IMR-90 (cell line): ENCODE data around the gene SERPINA9. TPM values are rescaled to one million over a fixed set of nuclear protein-coding genes. Genes with fewer than 3 reads are reported as not detected.

Experiments
- ATAC-seq: fragments of 200-7000 bp; cut with Tn5 transposase; 2 replicates; pipeline ENCODE4 v1.9.1; 2020; ENCODE audit warnings: low read depth, mild to moderate bottlenecking, moderate library complexity
- BruUV-seq: library from RNA; stranded (reverse); fragments of 400-500 nt; replicated peaks from 2 replicates; lab custom pipeline; 2021; lab: Mats Ljungman, UMichigan
- CTCF ChIA-PET: fragments of 300-600 bp; formaldehyde crosslinking; extraction: SDS; loops from one replicate; lab custom pipeline; 2021; ENCODE audit warnings: antibody characterized with exemption; lab: Yijun Ruan, JAX
- POLR2A ChIA-PET: fragments of 300-600 bp; sonication (Branson Sonifier 250); formaldehyde crosslinking; loops from one replicate; lab custom pipeline; 2022; ENCODE audit warnings: antibody characterized with exemption; ENCODE audit not compliant: unreplicated experiment; lab: Charles Lee
- DNase-seq: peaks from one replicate; pipeline ENCODE4 v3.0.0; 2013
- H2AFZ ChIP-seq: replicated peaks from 2 replicates; pipeline ENCODE3; 2013; ENCODE audit warnings: low read length, mild to moderate bottlenecking; ENCODE audit not compliant: poor library complexity
- H2AK5ac ChIP-seq: 2 replicates; pipeline ENCODE4 v1.6.1; 2013; ENCODE audit warnings: low read depth, low read length, inconsistent platforms
- H2AK9ac ChIP-seq: replicated peaks from 2 replicates; pipeline ENCODE3; 2013; ENCODE audit warnings: mild to moderate bottlenecking, low read depth, low read length, moderate library complexity; ENCODE audit not compliant: poor library complexity
- H2BK120ac ChIP-seq: 2 replicates; pipeline ENCODE4 v1.6.1; 2013; ENCODE audit warnings: low read depth, low read length, inconsistent platforms
- H2BK15ac ChIP-seq: 3 replicates; pipeline ENCODE4 v1.6.1; 2013; ENCODE audit warnings: low read depth, low read length, inconsistent platforms
- H2BK20ac ChIP-seq: 2 replicates; pipeline ENCODE4 v1.6.1; 2013; ENCODE audit warnings: low read depth, mild to moderate bottlenecking, inconsistent platforms, low read length, moderate library complexity
- H2BK5ac ChIP-seq: 2 replicates; pipeline ENCODE4 v1.6.1; 2013; ENCODE audit warnings: mild to moderate bottlenecking, low read depth, low read length, inconsistent platforms; ENCODE audit not compliant: poor library complexity, severe bottlenecking
- H3K14ac ChIP-seq: replicated peaks from 2 replicates; pipeline ENCODE4 v1.6.1; 2013; ENCODE audit warnings: low read depth, low read length, inconsistent platforms
- H3K18ac ChIP-seq: 2 replicates; pipeline ENCODE4 v1.6.1; 2013; ENCODE audit warnings: low read depth, low read length, control low read depth
- H3K23ac ChIP-seq: 2 replicates; pipeline ENCODE4 v1.6.1; 2013; ENCODE audit warnings: low read depth, low read length, inconsistent platforms
- H3K27ac ChIP-seq: 2 replicates; pipeline ENCODE4 v1.5.1; 2013; ENCODE audit warnings: mild to moderate bottlenecking, control low read depth, low read length; ENCODE audit not compliant: insufficient read depth
- H3K27me3 ChIP-seq: 2 replicates; pipeline ENCODE4 v1.6.1; 2013; ENCODE audit warnings: low read length; ENCODE audit not compliant: control insufficient read depth, insufficient read depth
- H3K36me3 ChIP-seq: 2 replicates; pipeline ENCODE4 v1.6.1; 2013; ENCODE audit warnings: low read length, mixed read lengths; ENCODE audit not compliant: control insufficient read depth, insufficient read depth
- H3K4ac ChIP-seq: 2 replicates; pipeline ENCODE4 v1.6.1; 2013; ENCODE audit warnings: low read depth, low read length, inconsistent platforms
- H3K4me1 ChIP-seq: 2 replicates; pipeline ENCODE4 v1.6.1; 2013; ENCODE audit warnings: low read length, mixed read lengths; ENCODE audit not compliant: control insufficient read depth, insufficient read depth
- H3K4me2 ChIP-seq: 2 replicates; pipeline ENCODE4 v1.6.1; 2013; ENCODE audit warnings: low read depth, mild to moderate bottlenecking, control low read depth, low read length, moderate library complexity
- H3K4me3 ChIP-seq: 2 replicates; pipeline ENCODE4 v1.5.1; 2013; ENCODE audit warnings: low read depth, mild to moderate bottlenecking, control low read depth, low read length, moderate library complexity; ENCODE audit not compliant: insufficient read depth
- H3K56ac ChIP-seq: 2 replicates; pipeline ENCODE4 v1.6.1; 2013; ENCODE audit warnings: low read length, inconsistent platforms; ENCODE audit not compliant: insufficient read depth; ENCODE audit errors: extremely low read depth
- H3K79me1 ChIP-seq, 2 experiments: 2 replicates each; pipeline ENCODE4 v1.6.1; 2013; ENCODE audit warnings: low read length in 2 of 2, inconsistent platforms in 1 of 2, low read depth in 1 of 2
- H3K9ac ChIP-seq: 2 replicates; pipeline ENCODE4 v1.6.1; 2013; ENCODE audit warnings: low read depth, low read length, control low read depth
- H3K9me1 ChIP-seq: 2 replicates; pipeline ENCODE4 v1.6.1; 2013; ENCODE audit warnings: low read length, inconsistent platforms; ENCODE audit not compliant: insufficient read depth
- H3K9me3 ChIP-seq: 2 replicates; pipeline ENCODE4 v1.6.1; 2013; ENCODE audit warnings: low read length; ENCODE audit not compliant: control insufficient read depth, insufficient read depth
- H4K20me1 ChIP-seq: 2 replicates; pipeline ENCODE4 v1.6.1; 2013; ENCODE audit warnings: low read length, inconsistent platforms; ENCODE audit not compliant: insufficient read depth
- H4K5ac ChIP-seq: 2 replicates; pipeline ENCODE4 v1.6.1; 2013; ENCODE audit warnings: mild to moderate bottlenecking, low read depth, low read length, control low read depth
- H4K8ac ChIP-seq, 2 experiments: 2 replicates each; pipeline ENCODE4 v1.6.1; 2013; ENCODE audit warnings: low read depth in 2 of 2, low read length in 2 of 2, control low read depth in 1 of 2, inconsistent platforms in 1 of 2
- H4K91ac ChIP-seq: 2 replicates; pipeline ENCODE4 v1.6.1; 2013; ENCODE audit warnings: low read depth, low read length, inconsistent platforms; ENCODE audit not compliant: insufficient read depth
- CEBPB ChIP-seq: IDR thresholded peaks from 2 replicates; pipeline ENCODE4 v1.6.1; 2012; ENCODE audit warnings: low read depth, low read length, improper control_type of control experiment
- CHD1 ChIP-seq: IDR thresholded peaks from 2 replicates; pipeline ENCODE4 v1.6.1; 2012; ENCODE audit warnings: low read depth, low read length, improper control_type of control experiment
- CTCF ChIP-seq: conservative IDR thresholded peaks from 2 replicates; pipeline ENCODE4 v1.5.1; 2012; ENCODE audit warnings: mild to moderate bottlenecking, low read depth, low read length, improper control_type of control experiment
- ELK1 ChIP-seq: fragments of 150-350 bp; IDR thresholded peaks from 2 replicates; pipeline ENCODE4 v1.6.1; 2016; ENCODE audit warnings: low read depth, mild to moderate bottlenecking, low read length, moderate library complexity, borderline replicate concordance
- MAFK ChIP-seq: IDR thresholded peaks from 2 replicates; pipeline ENCODE4 v1.6.1; 2012; ENCODE audit warnings: low read depth, low read length, improper control_type of control experiment
- MAZ ChIP-seq: IDR thresholded peaks from 2 replicates; pipeline ENCODE4 v1.6.1; 2012; ENCODE audit warnings: low read depth, mild to moderate bottlenecking, low read length, improper control_type of control experiment, moderate library complexity, borderline replicate concordance
- NFE2L2 ChIP-seq: fragments of 150-350 bp; IDR thresholded peaks from 2 replicates; pipeline ENCODE4 v1.6.1; 2016; ENCODE audit warnings: low read depth, mild to moderate bottlenecking, low read length
- POLR2A ChIP-seq: IDR thresholded peaks from 2 replicates; pipeline ENCODE4 v1.6.1; 2012; ENCODE audit warnings: mild to moderate bottlenecking, low read depth, low read length
- RCOR1 ChIP-seq: IDR thresholded peaks from 2 replicates; pipeline ENCODE4 v1.6.1; 2012; ENCODE audit warnings: mild to moderate bottlenecking, low read length, improper control_type of control experiment; ENCODE audit not compliant: insufficient replicate concordance
- SMC3 ChIP-seq: fragments of 150-350 bp; IDR thresholded peaks from 2 replicates; pipeline ENCODE4 v1.6.1; 2016; ENCODE audit warnings: low read depth, mild to moderate bottlenecking, antibody characterized with exemption, low read length, moderate library complexity
- USF2 ChIP-seq: fragments of 150-350 bp; IDR thresholded peaks from 2 replicates; pipeline ENCODE4 v1.6.1; 2017; ENCODE audit warnings: mild to moderate bottlenecking, antibody characterized with exemption, low read length, low read depth
- WGBS, 2 experiments: methylation state at CpG; one replicate each; pipeline versions ENCODE4 v1.1.5 to v1.1.7; 2013; ENCODE audit warnings: missing lambda C conversion rate in 2 of 2; ENCODE audit not compliant: insufficient read length in 1 of 2; ENCODE audit errors: extremely low coverage in 2 of 2; 5-methylcytosine and 5-hydroxymethylcytosine counted together
- dilution Hi-C: fragments of 300-500 bp; cut with HindIII; formaldehyde crosslinking; loops from one replicate; pipeline ENCODE4 v1.14.3; 2018; ENCODE audit warnings: low sequenced_read_pairs; ENCODE audit not compliant: unreplicated experiment
- in situ Hi-C: fragments of 300-500 bp; cut with MboI; formaldehyde crosslinking; loops from 3 replicates; pipeline ENCODE4 v1.14.3; 2019; ENCODE audit warnings: low sequenced_read_pairs, inconsistent platforms, mixed read lengths
- intact Hi-C: fragments of 100-400 bp; cut with micrococcal nuclease; formaldehyde crosslinking; loops from 2 replicates; pipeline ENCODE4 v1.10.0; 2022
- polyA plus RNA-seq, 3 experiments: library from polyadenylated mRNA; depleted of rRNA; stranded (reverse); fragments of >200 nt; gene quantifications; 2 replicates each; pipeline ENCODE4 v1.2.3, GENCODE V29; 2012; ENCODE audit warnings: low replicate concordance in 1 of 3
- total RNA-seq: library from RNA; depleted of rRNA; stranded (reverse); fragments of >200 nt; gene quantifications from 2 replicates; pipeline ENCODE4 v1.2.3, GENCODE V29; 2012

Gene SERPINA9
- total and polyA plus RNA-seq, 2 of the 4 experiments (the other 2 are of a cell fraction) = 0.09 to 0.18 TPM

- no peak overlapping the region for H3K4me2 ChIP-seq
- H3K4me1 ChIP-seq = no peaks in the 10 kb centered on the region
- no peak overlapping the region for H2BK5ac ChIP-seq
- in situ Hi-C loops = no loop called here
- no peak overlapping the region for H4K8ac ChIP-seq
- no peak overlapping the region for H3K9ac ChIP-seq
- no peak overlapping the region for H3K23ac ChIP-seq
- H2AFZ ChIP-seq = no peak overlapping the region
- H3K4ac ChIP-seq = no peak overlapping the region
- 71% methylated on average over 4 of the region's 6 CpGs; no CpG with 5 or more reads in 1 of the 2 experiments for WGBS, 2 experiments
- H3K4me3 ChIP-seq = no peak overlapping the region
- no peak for TF ChIP-seq CTCF
- no peak for TF ChIP-seq CHD1
- no peak for TF ChIP-seq MAFK
- TF ChIP-seq NFE2L2 = no peak
- TF ChIP-seq ELK1 = no peak
- no peak for TF ChIP-seq MAZ
- TF ChIP-seq SMC3 = no peak
- no peak for TF ChIP-seq CEBPB
- no peak for TF ChIP-seq RCOR1
- no peak for TF ChIP-seq POLR2A
- TF ChIP-seq USF2 = no peak
- no peak overlapping the region for H3K27ac ChIP-seq
- no peak overlapping the region for H2BK120ac ChIP-seq
- no peak overlapping the region for H3K18ac ChIP-seq
- H2AK5ac ChIP-seq = no peak overlapping the region
- no peaks in the 10 kb centered on the region for H3K79me1 ChIP-seq
- intact Hi-C loops = no loop called here
- BruUV-seq = no TSS peak
- H4K20me1 ChIP-seq = no peaks in the 10 kb centered on the region
- no peaks in the 10 kb centered on the region for H3K36me3 ChIP-seq
- no peak for ATAC-seq
- DNase-seq = no peak
- H3K27me3 ChIP-seq = no peaks in the 10 kb centered on the region; the same call in 1 of the 2 replicates
- no peak overlapping the region for H2BK15ac ChIP-seq
- dilution Hi-C loops = no loop called here
- peaks cover 2% of the 10 kb centered on the region; the same call in 1 of the 2 replicates for H3K9me3 ChIP-seq
- ChIA-PET POLR2A (no interaction called here), CTCF (no interaction called here)
- H3K9me1 ChIP-seq = no peaks in the 10 kb centered on the region
- no peak overlapping the region for H4K91ac ChIP-seq
- no peak overlapping the region for H2BK20ac ChIP-seq
- no peak overlapping the region for H3K14ac ChIP-seq
- H3K56ac ChIP-seq = no peak overlapping the region
- no peak overlapping the region for H4K5ac ChIP-seq
- no peak overlapping the region for H2AK9ac ChIP-seq
Observed at GRCh38 chr14:94515856-94516255, 39.9 kb upstream of the SERPINA9 start.
